GM12801 (cell line): ENCODE measurements around the gene BUB1B.

Experiments used
- TF ChIP-seq, protein P1 (sequence below): IDR thresholded peaks from one replicate; pipeline ENCODE4 v1.5.1; 2011; ENCODE audit warnings: control low read depth; ENCODE audit not compliant: insufficient read length; ENCODE audit errors: extremely low read depth

The BUB1B gene

DNA sequence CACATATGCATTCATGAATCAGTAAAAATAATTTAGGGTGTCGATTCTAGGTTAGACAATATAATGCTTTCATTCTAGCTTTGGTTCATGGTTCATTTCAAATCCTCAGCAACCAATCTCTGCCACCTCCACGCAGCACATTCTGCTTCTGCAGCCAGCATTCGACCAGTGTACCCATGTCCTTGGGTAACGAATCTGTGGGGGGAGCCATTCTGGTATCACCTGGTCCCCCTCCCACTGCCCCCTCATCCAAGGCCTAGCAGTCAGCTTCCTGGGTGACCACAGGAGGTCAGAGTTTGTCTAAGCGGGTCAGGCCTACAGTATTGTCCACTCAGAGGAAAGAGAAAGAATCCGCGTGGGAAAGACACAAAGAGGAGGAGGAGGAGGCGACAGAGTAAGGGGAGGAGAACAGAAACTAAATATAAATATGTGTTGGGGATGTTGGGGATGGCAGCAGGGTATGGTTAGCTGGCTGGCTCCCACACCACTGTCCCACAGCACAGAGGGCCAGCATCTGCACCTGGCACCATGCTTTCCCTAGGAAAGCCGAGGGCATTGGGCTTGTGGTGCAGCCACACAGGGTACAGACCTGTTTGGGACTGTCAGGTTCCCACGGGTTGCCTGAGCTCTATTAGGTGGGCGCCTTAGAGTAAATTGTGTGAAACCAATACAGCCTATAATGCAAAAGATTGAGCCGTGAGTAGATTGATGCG is 90.1 kb downstream of the BUB1B start:
- TF ChIP-seq, protein P1, sequence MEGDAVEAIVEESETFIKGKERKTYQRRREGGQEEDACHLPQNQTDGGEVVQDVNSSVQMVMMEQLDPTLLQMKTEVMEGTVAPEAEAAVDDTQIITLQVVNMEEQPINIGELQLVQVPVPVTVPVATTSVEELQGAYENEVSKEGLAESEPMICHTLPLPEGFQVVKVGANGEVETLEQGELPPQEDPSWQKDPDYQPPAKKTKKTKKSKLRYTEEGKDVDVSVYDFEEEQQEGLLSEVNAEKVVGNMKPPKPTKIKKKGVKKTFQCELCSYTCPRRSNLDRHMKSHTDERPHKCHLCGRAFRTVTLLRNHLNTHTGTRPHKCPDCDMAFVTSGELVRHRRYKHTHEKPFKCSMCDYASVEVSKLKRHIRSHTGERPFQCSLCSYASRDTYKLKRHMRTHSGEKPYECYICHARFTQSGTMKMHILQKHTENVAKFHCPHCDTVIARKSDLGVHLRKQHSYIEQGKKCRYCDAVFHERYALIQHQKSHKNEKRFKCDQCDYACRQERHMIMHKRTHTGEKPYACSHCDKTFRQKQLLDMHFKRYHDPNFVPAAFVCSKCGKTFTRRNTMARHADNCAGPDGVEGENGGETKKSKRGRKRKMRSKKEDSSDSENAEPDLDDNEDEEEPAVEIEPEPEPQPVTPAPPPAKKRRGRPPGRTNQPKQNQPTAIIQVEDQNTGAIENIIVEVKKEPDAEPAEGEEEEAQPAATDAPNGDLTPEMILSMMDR, result no peak

DNA sequence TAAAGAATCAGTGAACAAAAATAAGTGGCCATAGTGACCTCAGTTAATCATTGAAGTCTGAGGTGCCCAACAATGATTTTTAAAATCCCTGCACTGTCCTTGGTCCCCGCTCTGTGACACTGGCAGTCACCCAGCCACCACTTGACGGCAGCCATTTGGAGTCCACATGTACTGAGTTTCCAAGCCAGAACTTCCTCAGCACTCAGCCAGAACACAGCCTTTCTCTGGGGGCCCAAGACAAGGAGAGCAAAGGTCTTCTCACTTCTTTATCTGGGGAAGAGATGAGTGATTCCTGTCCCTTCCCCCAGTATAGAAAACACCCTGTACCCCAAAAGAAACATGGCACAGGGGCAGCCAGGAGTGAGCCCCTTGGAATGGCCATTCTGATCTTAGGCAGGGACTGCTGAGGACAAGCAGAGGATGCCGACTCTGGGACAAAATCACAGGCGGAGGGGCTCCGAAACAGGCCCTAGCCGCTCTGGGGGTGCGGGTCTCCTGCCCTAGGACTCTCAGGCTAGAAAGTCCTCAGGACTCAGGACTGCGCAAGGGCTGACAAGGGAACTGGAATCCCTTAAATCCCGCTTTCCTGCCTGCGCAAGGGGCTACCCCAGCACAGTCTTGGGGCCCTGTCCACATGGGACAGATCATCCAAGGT is 90.7 kb downstream of the BUB1B start:
- TF ChIP-seq, protein P1, result no peak

DNA sequence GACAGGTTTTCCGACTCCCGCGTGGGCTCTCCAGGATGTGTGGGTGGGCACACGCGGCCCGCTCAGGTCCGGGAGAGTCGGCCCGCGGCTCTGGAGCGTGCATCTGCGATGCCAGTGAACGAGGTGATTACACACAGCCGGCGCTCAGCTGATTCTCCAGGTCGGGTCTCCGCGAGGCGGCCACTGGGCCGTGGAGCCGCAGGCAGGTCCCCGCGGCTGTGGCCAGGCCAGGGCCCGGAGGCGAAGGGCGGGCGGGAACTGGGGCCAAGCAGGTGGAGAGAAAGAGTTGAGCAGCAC is 91.2 kb downstream of the BUB1B start:
- TF ChIP-seq, protein P1, result no peak

DNA sequence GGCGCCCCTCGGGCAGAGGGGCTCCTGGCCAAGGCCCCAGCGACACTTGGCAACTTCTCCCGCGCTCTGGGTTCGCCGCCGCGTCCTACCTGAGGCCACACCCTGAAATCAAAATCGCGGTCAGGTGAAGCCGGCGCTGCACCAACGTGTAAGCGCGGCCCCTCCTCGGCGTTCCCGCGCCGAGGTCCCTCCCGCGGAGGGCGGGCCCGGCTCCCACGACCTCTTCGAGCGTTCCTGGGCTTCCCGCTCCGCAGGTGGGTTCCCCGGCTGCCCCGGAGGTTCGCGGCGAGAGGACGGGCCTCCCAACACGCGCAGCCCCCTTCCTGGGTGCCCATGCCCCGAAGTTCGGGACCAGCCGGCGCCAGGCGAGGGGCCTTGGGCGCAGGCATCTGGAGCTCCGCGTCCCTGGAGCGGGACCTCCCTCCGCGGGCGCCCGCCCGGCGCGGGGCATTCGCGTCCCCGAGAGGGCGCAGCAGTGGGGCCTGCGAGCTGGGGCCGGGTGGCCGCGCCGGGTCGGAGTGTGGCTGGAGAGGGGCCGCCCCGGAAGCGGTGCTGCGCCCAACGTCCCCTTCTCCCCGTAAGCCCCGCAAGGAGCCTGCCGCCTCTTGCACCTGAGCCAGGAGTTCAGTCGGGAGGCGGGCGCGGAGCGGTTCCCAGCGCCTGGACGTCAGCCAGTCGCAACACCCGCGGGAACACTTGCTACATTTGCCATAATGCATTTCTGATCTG is 91.7 kb downstream of the BUB1B start:
- TF ChIP-seq, protein P1, result no peak

DNA sequence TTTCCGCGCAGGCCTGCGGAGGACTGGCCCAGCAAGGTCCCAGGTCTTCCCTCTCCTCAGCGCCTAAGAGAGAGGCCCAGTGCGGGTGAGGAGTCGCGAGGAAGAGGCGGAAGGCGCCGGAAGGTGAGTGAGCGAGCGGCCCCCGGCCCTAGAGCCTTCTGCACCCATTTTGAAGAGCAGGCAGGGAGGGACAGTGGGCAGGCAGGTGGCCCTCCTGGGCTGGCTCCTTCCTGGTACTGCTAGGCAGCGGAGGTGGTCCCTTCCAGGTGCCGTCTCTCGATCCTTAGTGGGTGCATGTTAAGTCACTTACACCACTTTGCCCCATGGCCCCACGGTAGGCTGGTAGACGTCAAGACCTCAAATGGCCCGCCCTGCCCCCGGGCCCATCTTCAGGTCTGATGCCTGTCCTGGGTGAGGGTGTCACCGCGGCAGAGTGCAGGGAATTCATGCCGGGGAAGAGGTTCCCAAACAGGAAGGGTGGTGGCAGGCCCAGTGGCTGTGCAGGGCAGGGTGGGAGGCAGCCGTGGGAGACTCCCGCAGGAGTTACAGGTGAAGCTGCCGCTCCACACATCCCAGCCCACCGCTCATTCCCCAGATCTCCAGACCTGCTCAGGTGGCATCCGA is 92.4 kb downstream of the BUB1B start:
- TF ChIP-seq, protein P1, result no peak

DNA sequence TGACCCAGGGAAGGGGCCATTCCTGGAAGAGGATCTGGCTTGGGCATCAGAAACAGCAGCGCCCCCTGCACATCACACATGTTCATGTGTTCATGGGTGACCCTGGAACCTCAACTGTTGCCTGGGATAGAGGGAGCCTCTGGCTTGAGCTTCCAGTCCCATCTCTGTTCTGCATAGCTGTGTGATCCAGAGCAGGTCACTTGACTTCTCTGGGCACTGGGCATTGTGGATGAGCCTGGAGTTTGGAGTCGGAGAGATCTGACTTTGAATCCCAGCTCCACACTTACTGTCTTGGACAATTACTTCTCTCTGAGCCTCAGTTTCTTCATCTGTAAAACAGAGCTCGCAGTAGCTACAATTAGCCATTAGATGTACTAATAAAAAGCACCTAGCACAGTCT is 93.6 kb downstream of the BUB1B start:
- TF ChIP-seq, protein P1, result no peak

DNA sequence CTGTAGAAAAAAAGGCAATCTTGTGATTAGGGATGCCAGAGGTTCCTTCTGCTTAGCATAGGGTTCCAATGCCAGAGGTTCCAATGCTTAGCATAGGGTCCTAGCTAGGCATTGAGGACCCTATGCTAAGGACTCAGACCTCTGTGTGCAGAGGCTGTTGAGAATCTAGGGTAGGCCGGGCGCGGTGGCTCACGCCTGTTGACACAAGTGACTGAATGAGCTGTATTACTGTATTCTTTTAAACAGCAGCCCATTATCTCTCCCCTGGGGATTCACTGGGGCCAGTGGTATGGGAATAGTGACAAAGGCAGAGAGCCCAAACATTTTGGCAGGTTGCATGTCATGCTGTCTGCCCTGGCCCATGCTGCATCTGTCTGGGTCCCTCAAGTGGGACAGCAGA is 94.2 kb downstream of the BUB1B start:
- TF ChIP-seq, protein P1, result no peak
